ENCODE data around the gene EPB41L3.

GRCh38 chr18:5510135-5510846 is 33.5 kb downstream of the EPB41L3 start:
- TF ChIP-seq ATF3 (CRISPR knock-in tag; conservative IDR thresholded peaks at IDR 0.05) (no peak), CREB1 (CRISPR knock-in tag; IDR thresholded peaks at IDR 0.05) (no peak), TCF7 (CRISPR knock-in tag; IDR thresholded peaks at IDR 0.05; ENCODE audit: low read depth) (no peak), ATF2 (CRISPR knock-in tag; IDR thresholded peaks at IDR 0.05; ENCODE audit: borderline replicate concordance, low read depth) (no peak), TEAD1 (CRISPR knock-in tag; IDR thresholded peaks at IDR 0.05) (no peak)
- TF ChIP-seq, protein P1, sequence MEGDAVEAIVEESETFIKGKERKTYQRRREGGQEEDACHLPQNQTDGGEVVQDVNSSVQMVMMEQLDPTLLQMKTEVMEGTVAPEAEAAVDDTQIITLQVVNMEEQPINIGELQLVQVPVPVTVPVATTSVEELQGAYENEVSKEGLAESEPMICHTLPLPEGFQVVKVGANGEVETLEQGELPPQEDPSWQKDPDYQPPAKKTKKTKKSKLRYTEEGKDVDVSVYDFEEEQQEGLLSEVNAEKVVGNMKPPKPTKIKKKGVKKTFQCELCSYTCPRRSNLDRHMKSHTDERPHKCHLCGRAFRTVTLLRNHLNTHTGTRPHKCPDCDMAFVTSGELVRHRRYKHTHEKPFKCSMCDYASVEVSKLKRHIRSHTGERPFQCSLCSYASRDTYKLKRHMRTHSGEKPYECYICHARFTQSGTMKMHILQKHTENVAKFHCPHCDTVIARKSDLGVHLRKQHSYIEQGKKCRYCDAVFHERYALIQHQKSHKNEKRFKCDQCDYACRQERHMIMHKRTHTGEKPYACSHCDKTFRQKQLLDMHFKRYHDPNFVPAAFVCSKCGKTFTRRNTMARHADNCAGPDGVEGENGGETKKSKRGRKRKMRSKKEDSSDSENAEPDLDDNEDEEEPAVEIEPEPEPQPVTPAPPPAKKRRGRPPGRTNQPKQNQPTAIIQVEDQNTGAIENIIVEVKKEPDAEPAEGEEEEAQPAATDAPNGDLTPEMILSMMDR (IDR thresholded peaks at IDR 0.05): no peak
